K562 (cell line): ENCODE measurements around the gene SLC35G2. TPM values are rescaled to one million over a fixed set of nuclear protein-coding genes. Genes with fewer than 3 reads are reported as not detected.
A peak's percentile ranks its signal among the peaks of the same experiment; 100 is the strongest.

Experiments used
- ATAC-seq: fragments of 200-7000 bp; cut with Tn5 transposase; 3 replicates; pipeline ENCODE4 v1.9.1; 2020; ENCODE audit warnings: moderate library complexity
- BruUV-seq: library from RNA; stranded (reverse); fragments of 400-500 nt; replicated peaks from 2 replicates; lab custom pipeline; 2021; lab: Mats Ljungman, UMichigan
- CTCF ChIA-PET: fragments of 300-600 bp; formaldehyde crosslinking; extraction: SDS; loops from one replicate; lab custom pipeline; 2021; ENCODE audit warnings: low intra/inter-chr PET ratio; lab: Yijun Ruan, JAX
- POLR2A ChIA-PET: fragments of 300-600, 350-650 bp; sonication (Branson Sonifier 250); formaldehyde crosslinking; extraction: SDS; loops from one replicate; lab custom pipeline; 2021; ENCODE audit warnings: antibody characterized with exemption, inconsistent platforms; lab: Yijun Ruan, JAX
- DNase-seq, 4 experiments: peaks; one replicate each; pipeline versions ENCODE4 v3.0.0 to v3.0.0-alpha.2; 2011 to 2018; ENCODE audit warnings: low spot score in 3 of 4, mixed read lengths in 3 of 4; ENCODE audit errors: extremely low read depth in 1 of 4
- FAIRE-seq: peaks from 2 replicates; lab custom pipeline; 2011; peaks lifted over from hg19 to GRCh38; lab: Jason Lieb, UNC
- H2AFZ ChIP-seq: 2 replicates; pipeline ENCODE4 v1.6.0; 2011; ENCODE audit warnings: low read depth, low read length, control low read depth, inconsistent platforms
- H3K27ac ChIP-seq: fragments of 200-600 bp; 3 replicates; pipeline ENCODE4 v1.8.0; 2011; ENCODE audit warnings: low read depth, mild to moderate bottlenecking, control low read depth, inconsistent platforms, low read length, moderate library complexity, mixed read lengths; ENCODE audit errors: extremely low read depth
- H3K27me3 ChIP-seq, 2 experiments: fragments of 300-600 bp in 1 of 2; 2 replicates in 1 of 2; 3 replicates in 1 of 2; pipeline versions ENCODE4 v1.6.0 to v1.8.0; 2011; ENCODE audit warnings: inconsistent platforms in 2 of 2, low read length in 2 of 2, mild to moderate bottlenecking in 1 of 2, mixed read lengths in 1 of 2, moderate library complexity in 1 of 2; ENCODE audit not compliant: control insufficient read depth in 2 of 2, insufficient read depth in 2 of 2
- H3K36me3 ChIP-seq: fragments of 300-600 bp; 3 replicates; pipeline ENCODE4 v1.8.0; 2011; ENCODE audit warnings: mild to moderate bottlenecking, low read length, inconsistent platforms; ENCODE audit not compliant: control insufficient read depth, insufficient read depth
- H3K4me1 ChIP-seq, 2 experiments: fragments of 200-600 bp in 1 of 2; replicated peaks in 1 of 2; 2 replicates in 1 of 2; 3 replicates in 1 of 2; pipeline versions ENCODE4 v1.5.1 to v1.8.0; 2011; ENCODE audit warnings: inconsistent platforms in 2 of 2, low read length in 2 of 2, mild to moderate bottlenecking in 1 of 2, mixed read lengths in 1 of 2, moderate library complexity in 1 of 2; ENCODE audit not compliant: control insufficient read depth in 2 of 2, insufficient read depth in 2 of 2
- H3K4me2 ChIP-seq: 2 replicates; pipeline ENCODE4 v1.6.1; 2011; ENCODE audit warnings: low read length, control low read depth, inconsistent platforms, mixed read lengths; ENCODE audit not compliant: insufficient read depth
- H3K4me3 ChIP-seq: fragments of 200-600 bp; sonication (generic), shearing (Covaris generic); 2 replicates; pipeline ENCODE4 v1.5.1; 2016; ENCODE audit warnings: control low read depth, inconsistent platforms
- H3K79me2 ChIP-seq: fragments of 200-600 bp; 3 replicates; pipeline ENCODE4 v1.8.0; 2011; ENCODE audit warnings: low read length, inconsistent platforms; ENCODE audit not compliant: control insufficient read depth, insufficient read depth
- H3K9ac ChIP-seq, 2 experiments: 2 replicates each; pipeline versions ENCODE4 v1.6.0 to v1.6.1; 2011; ENCODE audit warnings: low read depth in 2 of 2, low read length in 2 of 2, control low read depth in 1 of 2, inconsistent platforms in 1 of 2, mild to moderate bottlenecking in 1 of 2, mixed read lengths in 1 of 2; ENCODE audit not compliant: insufficient read depth in 1 of 2
- H3K9me1 ChIP-seq: one replicate; pipeline ENCODE4 v1.6.0; 2011; ENCODE audit warnings: inconsistent platforms, mild to moderate bottlenecking, low read length, moderate library complexity; ENCODE audit not compliant: control insufficient read depth, insufficient read depth
- H3K9me3 ChIP-seq: replicated peaks from 2 replicates; pipeline ENCODE4 v1.5.1; 2011; ENCODE audit warnings: low read depth, low read length, inconsistent platforms; ENCODE audit not compliant: control insufficient read depth, insufficient read depth
- H4K20me1 ChIP-seq: replicated peaks from 2 replicates; pipeline ENCODE4 v1.6.1; 2011; ENCODE audit warnings: low read length, inconsistent platforms, mixed read lengths; ENCODE audit not compliant: control insufficient read depth, insufficient read depth
- EHMT2 ChIP-seq: fragments of 450-650 bp; IDR thresholded peaks from 2 replicates; pipeline ENCODE4 v1.6.1; 2018; ENCODE audit warnings: antibody characterized with exemption
- FOXJ2 ChIP-seq: fragments of 200-800 bp; sonication (Bioruptor generic); IDR thresholded peaks from 2 replicates; pipeline ENCODE4 v1.6.1; 2016; ENCODE audit warnings: missing genetic modification characterization, missing compliant biosample characterization
- MEF2A ChIP-seq: IDR thresholded peaks from 2 replicates; pipeline ENCODE4 v1.6.1; 2011; ENCODE audit warnings: low read depth, mild to moderate bottlenecking, low read length, moderate library complexity; ENCODE audit not compliant: control insufficient read depth
- NR2C1 ChIP-seq, 2 experiments: fragments of 450-650 bp; IDR thresholded peaks; 2 replicates each; pipeline ENCODE4 v1.6.1; 2017; ENCODE audit warnings: mild to moderate bottlenecking in 2 of 2, antibody characterized with exemption in 1 of 2, inconsistent platforms in 1 of 2, missing compliant biosample characterization in 1 of 2, missing genetic modification characterization in 1 of 2
- RBM25 ChIP-seq: fragments of 200-400 bp; formaldehyde crosslinking; IDR thresholded peaks from 2 replicates; pipeline ENCODE4 v1.6.1; 2018; ENCODE audit warnings: low read length, low read depth, moderate library complexity; ENCODE audit not compliant: severe bottlenecking
- WGBS: fragments of 100-300 bp; shearing (Covaris generic); methylation state at CpG from one replicate; pipeline ENCODE4 v1.1.6; 2016; ENCODE audit warnings: low coverage, mixed read lengths; ENCODE audit not compliant: insufficient coverage; ENCODE audit errors: missing lambda C conversion rate; 5-methylcytosine and 5-hydroxymethylcytosine counted together
- in situ Hi-C: fragments of 300-500 bp; cut with MboI; formaldehyde crosslinking; loops from 4 replicates; pipeline ENCODE4 v1.15.0; 2018; ENCODE audit warnings: inconsistent platforms, mixed read lengths
- intact Hi-C: fragments of 100-400 bp; cut with micrococcal nuclease; formaldehyde crosslinking; loops from 2 replicates; pipeline ENCODE4 v1.14.2; 2022
- polyA plus RNA-seq, 8 experiments: library from polyadenylated mRNA; depleted of rRNA in 4 of 8; stranded (reverse) in 5 of 8; unstranded in 3 of 8; fragments of >200 nt; fragmentation: Nextera tagmentation in 2 of 8; fragmentation: Illumina TruSeq in 1 of 8; extraction: Ambion mirVana in 2 of 8; extraction: Trizol in 1 of 8; gene quantifications; 2 replicates each; pipeline versions ENCODE4 v1.2.1 to v1.2.3, GENCODE V29; 2011 to 2014; ENCODE audit warnings: inconsistent platforms in 1 of 8, missing spikeins in 1 of 8
- total RNA-seq, 7 experiments: library from RNA; depleted of rRNA in 6 of 7; stranded (reverse); fragments of >200 nt in 6 of 7; fragmentation: Illumina TruSeq in 2 of 7; extraction: Trizol in 2 of 7; gene quantifications; 2 replicates each; pipeline versions ENCODE4 v1.2.1 to v1.2.3, GENCODE V29; 2011 to 2021; ENCODE audit warnings: low replicate concordance in 1 of 7
- TF ChIP-seq, protein P1 (sequence below): fragments of 250-450 bp; sonication (Bioruptor Pico); IDR thresholded peaks from 2 replicates; pipeline ENCODE4 v1.4.0; 2020; ENCODE audit warnings: borderline replicate concordance
- TF ChIP-seq, protein P2 (sequence below): fragments of 250-450 bp; sonication (Bioruptor Pico); IDR thresholded peaks from 2 replicates; pipeline ENCODE4 v1.8.0; 2021; ENCODE audit warnings: moderate library complexity, mild to moderate bottlenecking, inconsistent platforms
- TF ChIP-seq, protein P3 (sequence below): sonication (generic); formaldehyde crosslinking; IDR thresholded peaks from 2 replicates; pipeline ENCODE4 v1.4.0; 2020; ENCODE audit warnings: mild to moderate bottlenecking, missing genetic modification reagents
- TF ChIP-seq, protein P4 (sequence below): sonication (generic); formaldehyde crosslinking; IDR thresholded peaks from 2 replicates; pipeline ENCODE4 v1.8.0; 2022; ENCODE audit warnings: mild to moderate bottlenecking, missing genetic modification reagents
- TF ChIP-seq, protein P5 (sequence below), 2 experiments: IDR thresholded peaks; 2 replicates each; pipeline ENCODE4 v1.6.1; 2011; ENCODE audit warnings: borderline replicate concordance in 1 of 2, control low read depth in 1 of 2, low read depth in 1 of 2, low read length in 1 of 2, mild to moderate bottlenecking in 1 of 2, mixed read lengths in 1 of 2, moderate library complexity in 1 of 2; ENCODE audit not compliant: insufficient read depth in 1 of 2, insufficient read length in 1 of 2, poor library complexity in 1 of 2, severe bottlenecking in 1 of 2; ENCODE audit errors: extremely low read depth in 1 of 2

SLC35G2 gene
- total and polyA plus RNA-seq, 9 of the 15 experiments (the other 6 are each of a cell fraction or from before 2014, with no cell fraction given) = 2.6 to 5.9 (median 3.2) TPM

DNA sequence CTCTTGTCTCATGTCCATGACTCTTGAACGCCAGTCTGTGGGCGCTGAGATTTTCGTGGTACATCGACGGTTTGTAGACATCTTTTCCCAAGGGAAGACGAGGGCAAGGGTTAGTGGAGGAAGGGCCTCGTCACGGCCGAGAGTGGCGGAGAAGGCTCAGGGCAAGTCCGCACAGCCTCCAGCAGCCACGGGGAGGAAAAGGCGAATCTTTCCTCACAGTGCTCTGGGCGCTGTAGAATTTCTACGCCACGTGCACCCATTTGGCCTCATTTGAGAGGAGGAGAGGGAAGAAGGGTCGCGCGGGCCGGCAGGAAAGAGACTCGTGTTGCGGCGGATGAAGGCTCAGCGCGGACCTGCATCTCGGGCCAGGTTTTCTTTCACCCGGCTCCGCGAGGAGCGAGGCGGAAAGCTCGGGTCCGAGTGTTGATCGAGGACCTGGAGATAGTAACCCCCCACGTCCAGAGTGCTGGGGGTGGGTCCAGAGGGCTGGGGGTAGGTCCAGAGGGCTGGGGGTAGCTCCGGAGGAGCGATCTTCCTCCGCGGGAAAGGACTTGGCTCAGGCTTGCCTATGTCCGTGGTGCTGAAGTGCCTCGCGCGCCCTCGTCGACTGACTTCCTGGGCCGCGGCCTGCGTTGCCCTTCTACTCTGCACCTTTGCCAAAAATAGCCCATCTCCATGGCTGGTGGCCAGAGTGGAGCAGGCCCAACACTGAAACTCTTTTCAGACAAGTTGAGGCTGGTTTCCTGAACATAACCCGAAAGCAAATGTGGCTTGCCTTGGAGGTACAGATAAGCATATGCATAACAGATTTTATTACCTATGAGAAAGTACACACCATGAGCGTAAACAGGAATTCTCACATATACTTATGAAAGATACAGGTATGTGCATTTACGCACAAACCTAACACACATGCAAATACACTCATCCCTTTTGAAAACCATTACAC lies 1.1 kb downstream of the SLC35G2 start:
- ChIA-PET CTCF (no interaction called here), POLR2A (no interaction called here)
- no peaks in the 10 kb centered on the region; the same call in 2 of the 3 replicates for H3K36me3 ChIP-seq
- H3K4me2 ChIP-seq = peak overlapping the region; percentile 74
- TSS peak; percentile 60 for BruUV-seq
- peak overlapping the region; percentile 95 for H2AFZ ChIP-seq
- peak overlapping the region; percentile 57 for H3K4me3 ChIP-seq
- H4K20me1 ChIP-seq = no peaks in the 10 kb centered on the region
- peak overlapping the region; percentile 68 to 70; a peak in 3 of 4 replicates for H3K9ac ChIP-seq
- FAIRE-seq (no peak), ATAC-seq (peak; percentile 17; the same call in 2 of the 3 replicates), DNase-seq (peak in 1 of 4 experiments; percentile 30)
- H3K9me3 ChIP-seq = no peaks in the 10 kb centered on the region
- 60% methylated on average over 15 of the region's 51 CpGs for WGBS
- in situ Hi-C loops = no loop called here
- H3K4me1 ChIP-seq = peaks cover 2 to 17% of the 10 kb centered on the region in 2 experiments; a peak in 4 of 5 replicates
- no peaks in the 10 kb centered on the region for H3K9me1 ChIP-seq
- no peaks in the 10 kb centered on the region; the same call in 2 of the 3 replicates for H3K79me2 ChIP-seq
- intact Hi-C loops = no loop called here
- H3K27me3 ChIP-seq = no peaks in the 10 kb centered on the region
- H3K27ac ChIP-seq = peak overlapping the region; percentile 73; the same call in 1 of the 3 replicates
- TF ChIP-seq, protein P1, sequence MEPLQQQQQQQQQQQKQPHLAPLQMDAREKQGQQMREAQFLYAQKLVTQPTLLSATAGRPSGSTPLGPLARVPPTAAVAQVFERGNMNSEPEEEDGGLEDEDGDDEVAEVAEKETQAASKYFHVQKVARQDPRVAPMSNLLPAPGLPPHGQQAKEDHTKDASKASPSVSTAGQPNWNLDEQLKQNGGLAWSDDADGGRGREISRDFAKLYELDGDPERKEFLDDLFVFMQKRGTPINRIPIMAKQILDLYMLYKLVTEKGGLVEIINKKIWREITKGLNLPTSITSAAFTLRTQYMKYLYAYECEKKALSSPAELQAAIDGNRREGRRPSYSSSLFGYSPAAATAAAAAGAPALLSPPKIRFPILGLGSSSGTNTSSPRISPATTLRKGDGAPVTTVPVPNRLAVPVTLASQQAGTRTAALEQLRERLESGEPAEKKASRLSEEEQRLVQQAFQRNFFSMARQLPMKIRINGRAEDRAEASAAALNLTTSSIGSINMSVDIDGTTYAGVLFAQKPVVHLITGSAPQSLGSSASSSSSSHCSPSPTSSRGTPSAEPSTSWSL (CRISPR knock-in tag) = no peak
- TF ChIP-seq, protein P2, sequence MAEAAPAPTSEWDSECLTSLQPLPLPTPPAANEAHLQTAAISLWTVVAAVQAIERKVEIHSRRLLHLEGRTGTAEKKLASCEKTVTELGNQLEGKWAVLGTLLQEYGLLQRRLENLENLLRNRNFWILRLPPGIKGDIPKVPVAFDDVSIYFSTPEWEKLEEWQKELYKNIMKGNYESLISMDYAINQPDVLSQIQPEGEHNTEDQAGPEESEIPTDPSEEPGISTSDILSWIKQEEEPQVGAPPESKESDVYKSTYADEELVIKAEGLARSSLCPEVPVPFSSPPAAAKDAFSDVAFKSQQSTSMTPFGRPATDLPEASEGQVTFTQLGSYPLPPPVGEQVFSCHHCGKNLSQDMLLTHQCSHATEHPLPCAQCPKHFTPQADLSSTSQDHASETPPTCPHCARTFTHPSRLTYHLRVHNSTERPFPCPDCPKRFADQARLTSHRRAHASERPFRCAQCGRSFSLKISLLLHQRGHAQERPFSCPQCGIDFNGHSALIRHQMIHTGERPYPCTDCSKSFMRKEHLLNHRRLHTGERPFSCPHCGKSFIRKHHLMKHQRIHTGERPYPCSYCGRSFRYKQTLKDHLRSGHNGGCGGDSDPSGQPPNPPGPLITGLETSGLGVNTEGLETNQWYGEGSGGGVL = no peak
- peak; percentile 80 for TF ChIP-seq EHMT2
- TF ChIP-seq, protein P3, sequence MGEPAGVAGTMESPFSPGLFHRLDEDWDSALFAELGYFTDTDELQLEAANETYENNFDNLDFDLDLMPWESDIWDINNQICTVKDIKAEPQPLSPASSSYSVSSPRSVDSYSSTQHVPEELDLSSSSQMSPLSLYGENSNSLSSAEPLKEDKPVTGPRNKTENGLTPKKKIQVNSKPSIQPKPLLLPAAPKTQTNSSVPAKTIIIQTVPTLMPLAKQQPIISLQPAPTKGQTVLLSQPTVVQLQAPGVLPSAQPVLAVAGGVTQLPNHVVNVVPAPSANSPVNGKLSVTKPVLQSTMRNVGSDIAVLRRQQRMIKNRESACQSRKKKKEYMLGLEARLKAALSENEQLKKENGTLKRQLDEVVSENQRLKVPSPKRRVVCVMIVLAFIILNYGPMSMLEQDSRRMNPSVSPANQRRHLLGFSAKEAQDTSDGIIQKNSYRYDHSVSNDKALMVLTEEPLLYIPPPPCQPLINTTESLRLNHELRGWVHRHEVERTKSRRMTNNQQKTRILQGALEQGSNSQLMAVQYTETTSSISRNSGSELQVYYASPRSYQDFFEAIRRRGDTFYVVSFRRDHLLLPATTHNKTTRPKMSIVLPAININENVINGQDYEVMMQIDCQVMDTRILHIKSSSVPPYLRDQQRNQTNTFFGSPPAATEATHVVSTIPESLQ (CRISPR knock-in tag) = 0 out of 2 replicates have a peak, but pooled peaks have one; percentile 36
- TF ChIP-seq NR2C1 (IDR thresholded peaks at IDR 0.05) = no peak
- TF ChIP-seq NR2C1 (tag; IDR thresholded peaks at IDR 0.05) = no peak
- no peak for TF ChIP-seq RBM25
- TF ChIP-seq, protein P4, sequence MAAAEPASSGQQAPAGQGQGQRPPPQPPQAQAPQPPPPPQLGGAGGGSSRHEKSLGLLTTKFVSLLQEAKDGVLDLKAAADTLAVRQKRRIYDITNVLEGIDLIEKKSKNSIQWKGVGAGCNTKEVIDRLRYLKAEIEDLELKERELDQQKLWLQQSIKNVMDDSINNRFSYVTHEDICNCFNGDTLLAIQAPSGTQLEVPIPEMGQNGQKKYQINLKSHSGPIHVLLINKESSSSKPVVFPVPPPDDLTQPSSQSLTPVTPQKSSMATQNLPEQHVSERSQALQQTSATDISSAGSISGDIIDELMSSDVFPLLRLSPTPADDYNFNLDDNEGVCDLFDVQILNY (CRISPR knock-in tag) = peak; percentile 43; the same call in 1 of the 2 replicates
- TF ChIP-seq MEF2A = peak; percentile 84
- no peak for TF ChIP-seq FOXJ2 (tag)
- TF ChIP-seq, protein P5, sequence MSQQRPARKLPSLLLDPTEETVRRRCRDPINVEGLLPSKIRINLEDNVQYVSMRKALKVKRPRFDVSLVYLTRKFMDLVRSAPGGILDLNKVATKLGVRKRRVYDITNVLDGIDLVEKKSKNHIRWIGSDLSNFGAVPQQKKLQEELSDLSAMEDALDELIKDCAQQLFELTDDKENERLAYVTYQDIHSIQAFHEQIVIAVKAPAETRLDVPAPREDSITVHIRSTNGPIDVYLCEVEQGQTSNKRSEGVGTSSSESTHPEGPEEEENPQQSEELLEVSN (IDR thresholded peaks at IDR 0.05; ENCODE audit: borderline replicate concordance in 1 of 2, extremely low read depth in 1 of 2, insufficient read depth in 1 of 2, insufficient read length in 1 of 2, low read depth in 1 of 2, low read length in 1 of 2, poor library complexity in 1 of 2, severe bottlenecking in 1 of 2) = peak in 1 of 2 experiments; percentile 51
